Neutrophil (primary cell): ENCODE results near the gene ZSCAN9.

Experiments used
- H3K27ac ChIP-seq: fragments of 200-600 bp; sonication (generic); 2 replicates; pipeline ENCODE4 v1.5.1; 2016; ENCODE audit warnings: mild to moderate bottlenecking, moderate library complexity
- H3K27me3 ChIP-seq: fragments of 200-600 bp; sonication (generic); 2 replicates; pipeline ENCODE4 v1.6.0; 2016; ENCODE audit warnings: mild to moderate bottlenecking
- H3K36me3 ChIP-seq: fragments of 200-600 bp; sonication (generic); 2 replicates; pipeline ENCODE4 v1.5.1; 2017
- H3K4me1 ChIP-seq, 2 experiments: fragments of 200-600 bp in 1 of 2; sonication (generic) in 1 of 2; 1 replicate in 1 of 2; 2 replicates in 1 of 2; pipeline versions ENCODE4 v1.5.1 to v1.6.1; 2013 to 2016; ENCODE audit warnings: low read depth in 1 of 2, low read length in 1 of 2, mild to moderate bottlenecking in 1 of 2, moderate library complexity in 1 of 2; ENCODE audit not compliant: control insufficient read depth in 1 of 2, insufficient read depth in 1 of 2
- H3K4me3 ChIP-seq, 2 experiments: fragments of 200-600 bp in 1 of 2; sonication (generic) in 1 of 2; 1 replicate in 1 of 2; 2 replicates in 1 of 2; pipeline ENCODE4 v1.5.1; 2013 to 2016; ENCODE audit warnings: low read depth in 1 of 2, low read length in 1 of 2, mild to moderate bottlenecking in 1 of 2, moderate library complexity in 1 of 2
- H3K9me3 ChIP-seq: fragments of 200-600 bp; sonication (generic); 2 replicates; pipeline ENCODE4 v1.5.1; 2016
- CTCF ChIP-seq: fragments of 200-600 bp; sonication (generic); IDR thresholded peaks from 2 replicates; pipeline ENCODE4 v1.5.1; 2016; ENCODE audit warnings: antibody characterized with exemption

ZSCAN9 gene

GRCh38 chr6:28251661-28252008 is 26.6 kb downstream of the ZSCAN9 start:
- no peak for TF ChIP-seq CTCF
- H3K4me1 ChIP-seq: peaks cover 25 to 30% of the 10 kb centered on the region in 2 experiments
- H3K4me3 ChIP-seq: peak overlapping the region; percentile 78 to 96
- H3K9me3 ChIP-seq: no peaks in the 10 kb centered on the region
- H3K27ac ChIP-seq: peak overlapping the region; percentile 83
- H3K27me3 ChIP-seq: no peaks in the 10 kb centered on the region
- H3K36me3 ChIP-seq: peaks cover 18% of the 10 kb centered on the region

- Histone ChIP-seq H3K4me3 (peak within 1 kb of the TSS; percentile 78 to 96), H3K27ac (peak within 1 kb of the TSS; percentile 83), H3K27me3 (no peaks in the 10 kb centered on the region), H3K9me3 (no peaks in the 10 kb centered on the region), H3K36me3 (peaks cover 11% of the 10 kb centered on the region), H3K4me1 (peaks cover 25 to 30% of the 10 kb centered on the region in 2 experiments)
- TF ChIP-seq CTCF: no peak
Measured at GRCh38 chr6:28252009-28252975, 27.2 kb downstream of the ZSCAN9 start, which contains the start of gene ZKSCAN4. Gene ZKSCAN4, minus strand, starts transcription at chr6:28252269. Its CDS starts 289 bp downstream, at chr6:28251980.

- no peaks in the 10 kb centered on the region for H3K9me3 ChIP-seq
- no peaks in the 10 kb centered on the region for H3K36me3 ChIP-seq
- peaks cover 25 to 32% of the 10 kb centered on the region in 2 experiments for H3K4me1 ChIP-seq
- peak overlapping the region; percentile 83 for H3K27ac ChIP-seq
- no peaks in the 10 kb centered on the region for H3K27me3 ChIP-seq
- peak overlapping the region; percentile 24 to 78 for H3K4me3 ChIP-seq
- TF ChIP-seq CTCF: no peak
Measured at GRCh38 chr6:28254121-28254519, 29.0 kb downstream of the ZSCAN9 start.

GRCh38 chr6:28257042-28257441 is 32.0 kb downstream of the ZSCAN9 start:
- Histone ChIP-seq H3K27ac (no peak overlapping the region), H3K9me3 (no peaks in the 10 kb centered on the region), H3K4me1 (peaks cover 24 to 33% of the 10 kb centered on the region in 2 experiments), H3K36me3 (no peaks in the 10 kb centered on the region), H3K27me3 (peaks cover 13% of the 10 kb centered on the region), H3K4me3 (no peak overlapping the region)
- TF ChIP-seq CTCF: no peak

DNA sequence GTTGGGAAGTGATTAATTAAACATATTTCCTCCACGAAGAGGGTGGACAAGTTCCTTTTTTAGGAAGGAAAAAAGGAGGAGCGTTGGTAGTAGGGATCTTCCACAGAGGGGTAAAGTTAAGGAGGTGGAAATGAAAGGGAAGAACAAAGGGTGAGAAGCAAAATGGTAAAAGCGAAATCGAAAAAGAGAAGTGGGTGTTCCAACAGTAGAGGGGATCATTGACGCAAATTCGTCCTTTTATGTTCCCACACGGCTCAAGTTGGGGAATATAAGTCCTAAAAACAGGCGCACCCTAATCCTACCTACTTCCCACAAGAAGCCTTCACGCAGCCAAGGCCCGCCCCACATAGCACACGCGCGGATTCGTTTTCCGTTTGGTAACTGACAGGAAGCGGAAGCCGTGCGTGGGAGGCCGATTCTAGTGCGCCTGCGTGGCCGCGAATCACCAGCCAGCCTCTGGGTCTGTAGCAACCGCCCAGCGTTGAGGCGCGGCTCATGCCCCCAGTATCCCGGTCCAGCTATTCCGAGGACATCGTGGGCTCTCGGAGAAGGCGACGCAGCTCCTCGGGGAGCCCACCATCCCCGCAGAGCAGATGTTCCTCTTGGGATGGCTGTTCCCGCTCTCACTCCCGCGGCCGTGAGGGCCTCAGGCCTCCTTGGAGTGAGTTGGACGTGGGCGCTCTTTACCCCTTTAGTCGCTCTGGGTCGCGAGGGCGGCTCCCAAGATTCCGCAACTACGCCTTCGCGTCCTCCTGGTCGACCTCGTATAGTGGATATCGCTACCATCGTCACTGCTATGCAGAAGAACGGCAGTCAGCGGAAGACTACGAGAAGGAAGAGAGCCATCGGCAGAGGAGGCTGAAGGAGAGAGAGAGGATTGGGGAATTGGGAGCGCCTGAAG is 34.1 kb downstream of the ZSCAN9 start, which contains the start of gene NKAPL:
Gene NKAPL (plus strand): TSS at position 421 of the 901 bp plus-strand sequence. CDS start 75 bp downstream, at position 496.
- Histone ChIP-seq H3K9me3 (no peaks in the 10 kb centered on the region), H3K4me3 (peak within 1 kb of the TSS; percentile 53 to 54), H3K27ac (peak within 1 kb of the TSS; percentile 58)

More for the DNA sequence above, 34.1 kb downstream of the ZSCAN9 start, which contains the start of gene NKAPL:
- H3K4me1 ChIP-seq: peaks cover 3 to 13% of the 10 kb centered on the region in 2 experiments
- no peaks in the 10 kb centered on the region for H3K36me3 ChIP-seq
- TF ChIP-seq CTCF: no peak
- H3K27me3 ChIP-seq: peaks cover 34% of the 10 kb centered on the region
